Activated naive CD8-positive, alpha-beta T cell (primary cell): ENCODE measurements around the gene HMGCS1.
"Not testable (repeated sequence)": the region's sequence is repeated elsewhere in the genome, so short reads cannot be mapped to it uniquely, and the experiment has no call there.

Experiments used
- H3K27ac Mint-ChIP-seq: one replicate; pipeline ENCODE4 v1.8.0; 2021; ENCODE audit warnings: mixed read lengths
- H3K27me3 Mint-ChIP-seq: one replicate; pipeline ENCODE4 v1.8.0; 2021; ENCODE audit warnings: mixed read lengths
- H3K36me3 Mint-ChIP-seq: one replicate; pipeline ENCODE4 v1.8.0; 2021; ENCODE audit warnings: mixed read lengths
- H3K4me1 Mint-ChIP-seq: one replicate; pipeline ENCODE4 v1.8.0; 2021; ENCODE audit warnings: low read depth, mixed read lengths
- H3K4me3 Mint-ChIP-seq: one replicate; pipeline ENCODE4 v1.8.0; 2021; ENCODE audit warnings: mild to moderate bottlenecking, mixed read lengths
- H3K9me3 Mint-ChIP-seq: one replicate; pipeline ENCODE4 v1.8.0; 2021; ENCODE audit warnings: low read depth, mixed read lengths

The HMGCS1 gene

DNA sequence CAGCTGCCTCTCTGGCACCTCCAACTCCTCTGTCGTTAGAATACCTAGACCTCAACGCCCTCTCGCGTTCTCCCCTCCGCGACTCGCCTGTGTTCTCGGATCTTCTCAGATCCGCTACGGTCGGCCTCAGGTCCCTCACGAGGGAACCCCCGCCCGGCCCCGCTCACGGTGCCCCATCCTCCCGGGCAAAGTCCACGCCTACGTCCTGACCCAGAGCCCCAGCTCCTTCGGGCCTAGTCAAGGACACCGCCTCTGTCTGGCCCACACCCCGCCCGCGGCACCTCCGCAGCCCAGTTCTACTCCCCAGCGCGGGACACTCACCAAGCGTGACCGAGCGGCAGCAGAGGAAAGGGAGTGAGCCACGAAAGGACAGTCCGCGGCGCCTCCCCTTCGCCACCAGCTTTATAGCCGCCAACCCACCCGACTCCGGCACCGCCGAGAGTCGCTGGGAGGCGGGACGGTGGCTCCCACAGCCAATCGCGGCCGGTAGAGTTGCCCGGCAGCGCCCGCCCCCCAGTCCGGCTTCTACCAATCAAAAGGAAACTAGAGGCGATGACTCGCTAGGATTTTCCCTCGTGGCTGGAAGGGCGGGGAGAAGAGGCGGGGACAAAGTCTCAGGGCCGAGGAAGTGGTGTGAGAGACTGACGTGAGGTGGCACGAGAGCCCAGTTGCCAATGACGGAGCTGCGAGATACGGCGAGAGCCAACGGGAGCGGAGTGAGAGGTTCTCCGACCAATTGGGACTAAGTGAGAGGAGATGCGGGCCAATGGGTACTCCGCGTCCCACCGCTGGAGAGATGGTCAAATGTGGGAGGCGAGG is at the start of gene HMGCS1:
Gene HMGCS1 (minus strand): TSS at position 378 of the 819 bp plus-strand sequence. CDS start 14,447 bp downstream, outside the sequence.
- Mint-ChIP-seq H3K9me3 (peaks cover 5% of the 10 kb centered on the region), H3K4me3 (peak within 1 kb of the TSS; percentile 97), H3K27ac (peak within 1 kb of the TSS; percentile 96), H3K27me3 (no peaks in the 10 kb centered on the region), H3K4me1 (peaks cover 72% of the 10 kb centered on the region), H3K36me3 (peaks cover 4% of the 10 kb centered on the region)

DNA sequence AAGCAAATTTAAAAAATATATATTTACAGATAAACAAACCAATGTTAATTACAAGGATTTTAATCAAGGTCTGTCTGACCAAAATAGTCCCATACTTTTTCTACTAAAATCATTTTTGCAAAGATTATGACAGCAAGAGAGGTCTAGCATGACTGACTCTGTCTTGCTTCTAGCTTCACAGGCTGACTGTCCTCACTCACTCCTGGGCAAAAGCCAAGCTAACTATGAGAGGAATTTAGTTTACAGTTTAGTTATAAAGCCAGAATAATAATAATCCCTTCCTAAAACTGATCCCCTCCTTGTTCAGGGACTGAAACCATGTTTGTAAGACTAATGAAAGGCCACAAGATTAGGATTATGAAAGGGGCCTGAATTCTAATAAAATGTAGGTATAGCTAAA is 45.5 kb upstream of the HMGCS1 start:
- H3K36me3 Mint-ChIP-seq = peaks cover 7% of the 10 kb centered on the region
- peaks cover 6% of the 10 kb centered on the region for H3K27me3 Mint-ChIP-seq
- no peak overlapping the region for H3K27ac Mint-ChIP-seq
- peaks cover 30% of the 10 kb centered on the region for H3K9me3 Mint-ChIP-seq
- no peak overlapping the region for H3K4me3 Mint-ChIP-seq
- no peaks in the 10 kb centered on the region for H3K4me1 Mint-ChIP-seq

DNA sequence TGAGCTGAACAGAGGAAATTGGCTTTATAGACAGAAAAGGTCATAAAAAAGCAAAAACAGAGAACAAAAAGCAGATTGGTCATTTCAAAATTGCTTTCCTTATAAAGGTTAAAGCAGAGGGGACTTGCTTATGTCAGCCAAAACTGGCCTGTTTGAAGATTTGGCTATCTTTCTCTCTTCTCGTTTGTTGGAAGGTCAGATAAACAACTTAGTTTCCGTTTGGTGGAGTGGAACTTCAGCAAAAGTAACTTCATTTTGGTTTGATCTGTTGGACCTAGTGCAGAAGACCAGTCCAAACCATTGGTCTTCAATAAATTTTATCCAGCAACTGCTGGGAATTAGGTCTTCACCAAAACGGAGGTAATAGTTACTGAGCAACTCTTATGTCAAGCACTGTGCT is 45.1 kb upstream of the HMGCS1 start:
- Mint-ChIP-seq H3K36me3 (peaks cover 7% of the 10 kb centered on the region), H3K27ac (no peak overlapping the region), H3K4me1 (no peaks in the 10 kb centered on the region), H3K9me3 (peaks cover 30% of the 10 kb centered on the region), H3K4me3 (no peak overlapping the region), H3K27me3 (peaks cover 6% of the 10 kb centered on the region)

DNA sequence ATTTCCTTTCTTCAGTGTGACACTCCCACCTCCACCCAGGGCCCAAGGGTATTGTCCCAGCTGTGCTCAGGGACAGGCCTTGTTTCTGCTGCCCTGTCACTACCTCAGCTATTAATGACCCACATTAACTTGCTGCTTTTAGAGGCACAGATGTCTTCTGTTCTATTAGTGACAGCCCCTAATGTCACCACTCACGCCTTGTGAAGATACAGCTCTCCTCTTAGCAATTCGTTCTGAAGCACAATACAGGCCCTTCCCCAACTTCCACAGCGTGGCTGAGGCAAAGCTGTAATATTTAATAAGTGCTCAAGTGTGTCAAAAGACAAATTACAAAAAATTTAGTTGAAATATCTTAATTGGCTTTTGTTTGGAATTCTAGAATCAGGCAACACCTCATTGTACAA is 44.7 kb upstream of the HMGCS1 start:
- H3K9me3 Mint-ChIP-seq = peaks cover 26% of the 10 kb centered on the region
- H3K4me1 Mint-ChIP-seq = no peaks in the 10 kb centered on the region
- peaks cover 7% of the 10 kb centered on the region for H3K36me3 Mint-ChIP-seq
- H3K27me3 Mint-ChIP-seq = peaks cover 6% of the 10 kb centered on the region
- no peak overlapping the region for H3K4me3 Mint-ChIP-seq
- no peak overlapping the region for H3K27ac Mint-ChIP-seq

DNA sequence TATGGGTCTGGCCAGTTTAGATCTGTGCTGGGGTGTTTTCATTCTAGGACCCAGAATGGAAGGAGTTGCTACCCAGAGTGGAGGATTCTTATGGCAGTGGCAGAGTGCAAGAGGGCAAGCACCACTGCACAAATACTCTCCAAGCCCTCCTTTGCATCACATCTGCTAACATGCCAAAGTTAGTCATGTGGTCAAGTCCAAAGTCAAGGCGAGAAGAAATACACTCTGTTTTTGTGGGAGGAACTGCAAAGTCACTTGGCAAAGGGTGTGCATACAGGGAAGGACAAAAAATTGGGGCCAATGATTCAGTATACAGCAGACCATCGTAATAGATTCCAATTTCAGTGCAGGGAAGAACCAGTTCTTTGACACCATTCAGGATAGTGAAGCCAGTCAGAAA is 43.9 kb upstream of the HMGCS1 start:
- H3K4me3 Mint-ChIP-seq = no peak overlapping the region
- no peaks in the 10 kb centered on the region for H3K4me1 Mint-ChIP-seq
- H3K27me3 Mint-ChIP-seq = peaks cover 6% of the 10 kb centered on the region
- peaks cover 22% of the 10 kb centered on the region for H3K9me3 Mint-ChIP-seq
- H3K36me3 Mint-ChIP-seq = peaks cover 7% of the 10 kb centered on the region
- H3K27ac Mint-ChIP-seq = no peak overlapping the region

DNA sequence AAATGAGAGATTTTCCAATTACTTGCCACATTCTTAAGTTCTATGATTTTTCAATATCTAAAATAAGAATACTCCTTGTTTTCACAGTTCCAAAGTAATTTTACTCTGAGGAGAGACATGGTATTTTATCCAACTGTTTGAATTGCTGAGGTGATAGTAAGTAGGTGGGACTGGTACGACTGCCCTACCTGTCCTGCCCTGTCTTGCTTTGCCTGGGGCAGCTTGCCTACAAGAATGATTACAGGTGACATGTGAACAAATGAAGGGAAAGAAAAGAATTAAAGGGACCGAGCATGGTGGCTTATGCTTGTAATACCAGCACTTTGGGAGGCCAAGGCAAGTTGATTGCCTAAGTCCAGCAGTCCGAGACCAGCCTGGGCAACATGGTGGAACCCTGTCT is 41.6 kb upstream of the HMGCS1 start:
- no peak overlapping the region for H3K4me3 Mint-ChIP-seq
- H3K27ac Mint-ChIP-seq = no peak overlapping the region
- peaks cover 7% of the 10 kb centered on the region for H3K27me3 Mint-ChIP-seq
- peaks cover 14% of the 10 kb centered on the region for H3K9me3 Mint-ChIP-seq
- H3K4me1 Mint-ChIP-seq = no peaks in the 10 kb centered on the region
- peaks cover 5% of the 10 kb centered on the region for H3K36me3 Mint-ChIP-seq

DNA sequence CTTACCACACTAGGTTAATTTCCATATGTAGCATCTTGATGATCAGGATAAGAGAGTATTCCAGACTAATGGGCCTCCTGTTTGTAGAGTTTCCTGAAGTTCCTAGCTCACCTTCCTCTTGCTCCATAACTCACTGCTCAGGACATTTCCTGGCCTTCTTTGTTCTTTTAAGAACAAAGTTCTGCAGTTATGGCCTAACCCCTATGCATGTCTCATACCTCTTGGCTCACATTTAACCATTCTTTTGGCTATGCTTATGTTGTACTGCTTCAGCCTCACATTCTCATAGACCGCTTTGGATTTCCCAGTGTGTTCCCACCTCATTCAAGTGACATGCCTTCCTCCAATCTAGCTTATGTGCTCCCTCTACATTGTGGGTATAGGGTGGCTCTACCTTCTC is 40.5 kb upstream of the HMGCS1 start:
- H3K9me3 Mint-ChIP-seq = peaks cover 5% of the 10 kb centered on the region
- peaks cover 7% of the 10 kb centered on the region for H3K27me3 Mint-ChIP-seq
- no peak overlapping the region for H3K27ac Mint-ChIP-seq
- H3K4me1 Mint-ChIP-seq = no peaks in the 10 kb centered on the region
- H3K36me3 Mint-ChIP-seq = peaks cover 3% of the 10 kb centered on the region
- no peak overlapping the region for H3K4me3 Mint-ChIP-seq

DNA sequence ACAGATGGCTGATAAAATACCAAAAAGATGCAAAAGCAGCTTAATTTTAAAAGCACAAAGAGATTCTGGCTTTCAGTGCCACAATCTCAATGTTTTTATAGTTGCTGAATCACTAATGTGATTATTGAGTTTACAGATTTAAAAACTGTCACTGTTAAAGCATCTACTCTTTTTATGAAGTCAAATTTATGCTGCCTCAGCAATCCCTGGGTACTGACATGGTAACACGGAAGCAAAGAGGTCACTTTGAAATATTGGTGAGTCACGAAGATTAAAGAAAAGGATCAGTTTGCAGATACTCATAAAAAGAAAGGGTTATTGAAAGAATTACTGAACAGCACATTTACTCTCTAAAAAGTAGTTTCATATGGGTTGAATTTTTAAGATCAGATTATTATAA is 39.7 kb upstream of the HMGCS1 start:
- Mint-ChIP-seq H3K4me3 (no peak overlapping the region), H3K27ac (no peak overlapping the region), H3K9me3 (peaks cover 5% of the 10 kb centered on the region), H3K27me3 (peaks cover 7% of the 10 kb centered on the region), H3K4me1 (no peaks in the 10 kb centered on the region), H3K36me3 (peaks cover 3% of the 10 kb centered on the region)

DNA sequence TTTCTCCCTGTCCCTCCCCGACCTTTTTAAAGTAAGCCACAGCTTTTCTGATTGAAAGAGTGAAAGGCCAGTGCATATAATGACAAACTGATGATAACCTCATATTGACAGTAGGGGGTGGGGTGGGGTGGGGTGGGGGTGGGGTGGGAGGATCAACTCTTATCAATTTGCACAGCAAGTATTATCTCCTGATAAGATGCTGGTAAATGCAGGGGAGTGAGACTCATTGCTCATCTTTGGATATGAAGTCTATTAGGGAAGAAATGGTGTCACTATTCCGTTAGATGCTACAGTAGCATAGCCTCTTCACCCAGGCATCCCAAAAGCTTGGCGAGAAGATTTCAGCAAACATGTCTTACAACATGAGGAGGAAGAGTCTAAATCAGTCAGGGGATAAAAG is 38.9 kb upstream of the HMGCS1 start:
- Mint-ChIP-seq H3K36me3 (peaks cover 3% of the 10 kb centered on the region), H3K27me3 (peaks cover 5% of the 10 kb centered on the region), H3K4me3 (no peak overlapping the region), H3K4me1 (no peaks in the 10 kb centered on the region), H3K27ac (no peak overlapping the region), H3K9me3 (peaks cover 4% of the 10 kb centered on the region)

DNA sequence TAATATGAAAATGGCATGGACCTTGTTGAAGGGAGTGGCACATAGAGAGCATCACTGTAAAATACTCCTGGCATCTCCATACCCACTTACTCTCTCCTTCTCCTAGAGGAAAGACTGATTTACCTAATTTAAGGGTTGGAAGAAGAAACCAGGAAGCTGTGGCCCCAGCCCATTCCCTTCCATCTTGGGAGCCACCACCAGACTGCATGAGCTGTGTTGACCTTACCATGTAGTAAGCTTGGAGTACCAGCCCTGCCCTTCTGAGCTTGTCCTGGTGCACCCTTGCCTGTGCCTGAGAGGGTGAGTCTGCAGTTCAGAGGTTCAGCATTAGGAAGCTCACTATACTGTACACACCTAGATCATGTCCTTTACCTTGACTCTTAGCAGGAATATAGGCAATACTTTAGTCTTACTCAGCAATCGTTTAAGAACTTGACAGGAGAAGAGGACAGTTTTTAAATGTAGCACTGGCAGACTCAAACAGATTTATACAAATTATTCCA is 35.7 kb upstream of the HMGCS1 start:
- Mint-ChIP-seq H3K27me3 (peaks cover 1% of the 10 kb centered on the region), H3K4me1 (no peaks in the 10 kb centered on the region), H3K4me3 (no peak overlapping the region), H3K27ac (no peak overlapping the region), H3K36me3 (peaks cover 2% of the 10 kb centered on the region), H3K9me3 (no peaks in the 10 kb centered on the region)

DNA sequence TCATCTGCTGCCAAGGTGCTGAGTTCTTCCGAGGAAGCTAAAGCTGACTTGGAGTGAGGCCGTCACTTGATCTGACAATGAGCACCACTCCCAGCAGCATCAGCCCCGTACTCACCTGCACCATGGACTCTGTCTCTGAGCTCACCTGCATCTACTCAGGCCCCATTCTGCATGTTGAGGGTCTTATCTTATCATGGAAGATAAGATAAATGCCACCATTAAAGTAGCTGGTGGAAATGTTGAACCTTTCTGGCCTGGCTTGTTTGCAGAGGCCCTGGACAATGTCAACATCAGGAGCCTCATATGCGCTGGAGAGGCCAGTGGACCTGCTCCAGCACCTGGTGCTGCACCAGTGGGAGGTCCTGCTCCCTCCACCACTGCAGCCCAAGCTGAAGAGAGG is 35.0 kb upstream of the HMGCS1 start:
- Mint-ChIP-seq H3K4me1 (no peaks in the 10 kb centered on the region), H3K36me3 (peaks cover 2% of the 10 kb centered on the region), H3K27me3 (peaks cover 3% of the 10 kb centered on the region), H3K27ac (no peak overlapping the region), H3K4me3 (no peak overlapping the region), H3K9me3 (peaks cover 4% of the 10 kb centered on the region)

DNA sequence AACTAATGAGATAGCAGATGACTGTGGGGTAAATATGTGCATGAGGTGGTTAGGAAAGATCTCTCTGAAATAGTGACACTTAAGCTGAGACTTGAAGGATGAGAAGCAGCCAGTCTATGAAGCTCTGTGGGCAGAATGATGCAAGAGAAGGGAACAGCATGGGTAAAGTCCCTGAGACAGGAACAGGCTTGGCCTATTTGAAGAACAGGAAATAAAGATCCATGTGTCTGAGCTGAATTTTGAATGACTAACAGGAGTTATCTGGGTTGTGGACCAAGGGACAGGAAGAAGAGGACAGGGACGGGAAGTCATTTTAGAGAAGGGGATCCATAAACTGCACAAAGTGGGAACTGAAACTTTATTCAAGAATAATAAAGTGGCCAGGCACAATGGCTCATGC is 25.6 kb upstream of the HMGCS1 start:
- no peak overlapping the region for H3K27ac Mint-ChIP-seq
- peaks cover 13% of the 10 kb centered on the region for H3K36me3 Mint-ChIP-seq
- H3K4me1 Mint-ChIP-seq = peaks cover 3% of the 10 kb centered on the region
- peaks cover 10% of the 10 kb centered on the region for H3K27me3 Mint-ChIP-seq
- peaks cover 16% of the 10 kb centered on the region for H3K9me3 Mint-ChIP-seq
- no peak overlapping the region for H3K4me3 Mint-ChIP-seq

DNA sequence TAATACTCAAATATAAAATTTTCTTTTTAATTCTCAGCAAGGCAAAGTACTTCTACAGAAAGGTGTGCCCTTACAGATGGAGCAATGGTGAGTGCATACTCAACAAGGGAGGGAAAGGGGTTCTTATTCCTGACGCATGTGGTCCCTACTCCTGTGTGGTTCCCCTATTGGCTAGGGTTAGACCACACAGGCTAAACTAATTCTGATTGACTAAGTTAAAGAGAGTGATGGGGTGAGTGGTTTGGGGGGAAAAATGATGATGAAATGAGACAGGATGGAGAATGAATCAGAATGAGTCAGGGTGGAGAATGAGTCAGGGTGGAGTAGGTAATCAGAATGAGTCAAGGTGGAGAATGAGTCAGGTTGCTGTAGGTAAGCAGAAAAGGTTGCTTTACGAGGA is 22.9 kb upstream of the HMGCS1 start:
- H3K27me3 Mint-ChIP-seq = peaks cover 20% of the 10 kb centered on the region
- peaks cover 24% of the 10 kb centered on the region for H3K9me3 Mint-ChIP-seq
- H3K4me3 Mint-ChIP-seq = no peak overlapping the region
- peaks cover 17% of the 10 kb centered on the region for H3K36me3 Mint-ChIP-seq
- H3K4me1 Mint-ChIP-seq = peaks cover 3% of the 10 kb centered on the region
- H3K27ac Mint-ChIP-seq = peak overlapping the region; percentile 6

DNA sequence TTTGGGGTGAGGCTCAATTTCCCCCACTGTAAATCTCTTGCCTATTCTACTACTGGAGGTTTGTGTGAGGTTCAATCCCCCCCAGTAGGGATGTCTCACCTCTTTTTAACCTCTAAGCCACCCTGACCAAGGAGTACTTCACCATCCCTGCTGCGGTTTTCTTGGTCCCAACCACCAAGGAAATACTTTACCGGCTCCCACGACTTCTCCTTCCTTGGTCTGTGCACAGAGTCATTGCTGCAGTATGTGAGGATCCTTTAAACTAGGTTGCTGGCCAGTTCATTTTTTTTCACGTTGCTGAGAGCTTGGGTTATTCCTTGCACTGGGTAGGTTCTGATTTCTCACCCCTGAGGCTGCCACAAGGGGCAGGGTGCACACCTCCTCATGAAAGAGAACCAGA is 22.5 kb upstream of the HMGCS1 start:
- Mint-ChIP-seq H3K36me3 (peaks cover 17% of the 10 kb centered on the region), H3K4me1 (peaks cover 3% of the 10 kb centered on the region), H3K27me3 (peaks cover 20% of the 10 kb centered on the region), H3K27ac (peak overlapping the region; percentile 6), H3K9me3 (peaks cover 24% of the 10 kb centered on the region), H3K4me3 (no peak overlapping the region)

DNA sequence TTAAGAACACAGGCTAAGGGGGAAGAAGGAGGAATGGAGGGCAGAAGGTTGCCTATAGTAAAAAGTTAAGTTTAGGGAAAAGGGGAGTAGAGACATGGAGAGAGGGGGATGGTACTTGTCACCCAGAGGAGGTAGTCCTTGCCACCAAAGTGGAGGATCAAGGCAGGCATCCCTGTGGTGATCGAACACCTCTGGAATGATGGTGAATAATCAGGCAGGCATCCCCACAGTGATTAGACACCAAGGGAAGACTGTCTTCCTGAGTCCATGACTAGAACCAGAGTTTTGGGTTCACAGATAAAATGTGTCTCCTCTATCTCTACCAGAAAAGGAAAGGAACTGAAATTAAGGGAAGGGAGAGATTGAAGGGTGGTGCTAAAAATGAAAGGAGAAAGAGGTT is 19.2 kb upstream of the HMGCS1 start:
- peaks cover 13% of the 10 kb centered on the region for H3K27me3 Mint-ChIP-seq
- peaks cover 13% of the 10 kb centered on the region for H3K36me3 Mint-ChIP-seq
- peaks cover 20% of the 10 kb centered on the region for H3K9me3 Mint-ChIP-seq
- peaks cover 3% of the 10 kb centered on the region for H3K4me1 Mint-ChIP-seq
- H3K4me3 Mint-ChIP-seq = no peak overlapping the region
- H3K27ac Mint-ChIP-seq = no peak overlapping the region

DNA sequence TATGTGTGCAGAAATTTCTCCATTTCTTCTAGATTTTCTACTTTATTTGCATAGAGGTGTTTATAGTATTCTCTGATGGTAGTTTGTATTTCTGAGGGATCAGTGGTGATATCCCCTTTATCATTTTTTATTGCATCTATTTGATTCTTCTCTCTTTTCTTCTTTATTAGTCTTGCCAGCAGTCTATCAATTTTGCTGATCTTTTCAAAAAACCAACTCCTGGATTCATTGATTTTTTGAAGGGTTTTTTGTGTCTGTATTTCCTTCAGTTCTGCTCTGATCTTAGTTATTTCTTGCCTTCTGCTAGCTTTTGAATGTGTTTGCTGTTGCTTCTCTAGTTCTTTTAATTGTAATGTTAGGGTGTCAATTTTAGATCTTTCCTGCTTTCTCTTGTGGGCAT is 12.4 kb upstream of the HMGCS1 start:
- H3K4me1 Mint-ChIP-seq, H3K9me3 Mint-ChIP-seq, H3K36me3 Mint-ChIP-seq, H3K27ac Mint-ChIP-seq, H3K4me3 Mint-ChIP-seq, H3K27me3 Mint-ChIP-seq: not testable (repeated sequence)
